Activated T-cell treated with anti-CD3 and anti-CD28 coated beads, Interleukin-2, amount 50 U/mL, for 4 hours (primary cell): Measurements from ENCODE around the gene ZNF491. TPM values are rescaled to one million over a fixed set of nuclear protein-coding genes. Genes with fewer than 3 reads are reported as not detected.
"Not testable (repeated sequence)": the region's sequence is repeated elsewhere in the genome, so short reads cannot be mapped to it uniquely, and the experiment has no call there.

Source experiments
- ATAC-seq, 2 donors: fragments of 200-7000 bp; cut with Tn5 transposase; one replicate each; pipeline ENCODE4 v1.10.0; 2021
- DNase-seq: peaks from one replicate; pipeline ENCODE4 v3.0.0-alpha.2; 2020
- H3K27me3 Mint-ChIP-seq: one replicate; pipeline ENCODE4 v1.8.0; 2021; ENCODE audit warnings: low read depth, mixed read lengths
- H3K36me3 Mint-ChIP-seq: one replicate; pipeline ENCODE4 v1.8.0; 2022; ENCODE audit warnings: mixed read lengths; ENCODE audit not compliant: insufficient read depth
- H3K4me1 Mint-ChIP-seq: one replicate; pipeline ENCODE4 v1.8.0; 2021; ENCODE audit warnings: low read depth, mixed read lengths
- H3K4me3 Mint-ChIP-seq: one replicate; pipeline ENCODE4 v1.8.0; 2021; ENCODE audit warnings: mild to moderate bottlenecking, moderate library complexity, mixed read lengths
- H3K9me3 Mint-ChIP-seq: one replicate; pipeline ENCODE4 v1.8.0; 2021; ENCODE audit warnings: mixed read lengths
- total RNA-seq, 3 donors: library from RNA; stranded (reverse); gene quantifications; one replicate each; pipeline ENCODE4 v1.2.1, GENCODE V29; 2021

ZNF491 gene
- total RNA-seq, 3 donors from 2014 or later = 0.13 to 0.33 (median 0.16) TPM

- ATAC-seq, DNase-seq, H3K4me1 Mint-ChIP-seq, H3K4me3 Mint-ChIP-seq, H3K27me3 Mint-ChIP-seq: not testable (repeated sequence)
- Mint-ChIP-seq H3K9me3 (peaks cover 47% of the 10 kb centered on the region), H3K36me3 (peaks cover 71% of the 10 kb centered on the region)
These were observed 30.9 kb downstream of the ZNF491 start for GRCh38 chr19:11828957-11829876.

- Mint-ChIP-seq H3K36me3 (peaks cover 56% of the 10 kb centered on the region), H3K4me3 (no peak overlapping the region), H3K27me3 (no peaks in the 10 kb centered on the region), H3K9me3 (peaks cover 41% of the 10 kb centered on the region), H3K4me1 (no peaks in the 10 kb centered on the region)
- DNase-seq = no peak
- ATAC-seq = no peak
These were observed 34.1 kb downstream of the ZNF491 start for GRCh38 chr19:11832253-11832912.

GRCh38 chr19:11833541-11833940, 35.2 kb downstream of the ZNF491 start:
- no peaks in the 10 kb centered on the region for H3K4me1 Mint-ChIP-seq
- DNase-seq = no peak

GRCh38 chr19:11835626-11836066, 37.3 kb downstream of the ZNF491 start:
- H3K4me1 Mint-ChIP-seq, H3K27me3 Mint-ChIP-seq, ATAC-seq, H3K4me3 Mint-ChIP-seq, DNase-seq: not testable (repeated sequence)
- Mint-ChIP-seq H3K36me3 (peaks cover 30% of the 10 kb centered on the region), H3K9me3 (peaks cover 21% of the 10 kb centered on the region)

More at GRCh38 chr19:11833541-11833940, 35.2 kb downstream of the ZNF491 start:
- Mint-ChIP-seq H3K9me3 (peaks cover 36% of the 10 kb centered on the region), H3K36me3 (peaks cover 45% of the 10 kb centered on the region), H3K27me3 (no peaks in the 10 kb centered on the region), H3K4me3 (no peak overlapping the region)
- ATAC-seq = no peak

GRCh38 chr19:11843722-11844121, 45.4 kb downstream of the ZNF491 start:
- Mint-ChIP-seq H3K27me3 (no peaks in the 10 kb centered on the region), H3K4me3 (no peak overlapping the region)
- ATAC-seq = no peak

GRCh38 chr19:11847615-11848014, 49.3 kb downstream of the ZNF491 start:
- Mint-ChIP-seq H3K4me3 (peak overlapping the region; percentile 87), H3K4me1 (peaks cover 25% of the 10 kb centered on the region)
- DNase-seq, ATAC-seq, H3K36me3 Mint-ChIP-seq, H3K9me3 Mint-ChIP-seq, H3K27me3 Mint-ChIP-seq: not testable (repeated sequence)

More at GRCh38 chr19:11843722-11844121, 45.4 kb downstream of the ZNF491 start:
- no peak for DNase-seq
- Mint-ChIP-seq H3K9me3 (peaks cover 3% of the 10 kb centered on the region), H3K36me3 (no peaks in the 10 kb centered on the region), H3K4me1 (peaks cover 8% of the 10 kb centered on the region)

- no peaks in the 10 kb centered on the region for H3K27me3 Mint-ChIP-seq
- DNase-seq (no peak), ATAC-seq (peak in 1 of 2 donors; percentile 6)
- peaks cover 8% of the 10 kb centered on the region for H3K36me3 Mint-ChIP-seq
- peaks cover 25% of the 10 kb centered on the region for H3K4me1 Mint-ChIP-seq
- peak overlapping the region; percentile 87 for H3K4me3 Mint-ChIP-seq
- H3K9me3 Mint-ChIP-seq = no peaks in the 10 kb centered on the region
These were observed 49.9 kb downstream of the ZNF491 start for GRCh38 chr19:11848200-11848593.

- no peaks in the 10 kb centered on the region for H3K9me3 Mint-ChIP-seq
These were observed 50.5 kb downstream of the ZNF491 start, which contains the start of gene ZNF439 for GRCh38 chr19:11848594-11849469. ZNF439 (plus strand) TSS chr19:11848726; CDS start chr19:11848868, 142 bp downstream.

GRCh38 chr19:11850289-11850688, 52.0 kb downstream of the ZNF491 start:
- H3K27me3 Mint-ChIP-seq, DNase-seq: not testable (repeated sequence)

More at GRCh38 chr19:11848594-11849469, 50.5 kb downstream of the ZNF491 start, which contains the start of gene ZNF439:
- DNase-seq (peak; percentile 74), ATAC-seq (peak; percentile 100)
- Mint-ChIP-seq H3K36me3 (peaks cover 11% of the 10 kb centered on the region), H3K27me3 (no peaks in the 10 kb centered on the region), H3K4me1 (peaks cover 25% of the 10 kb centered on the region), H3K4me3 (peak within 1 kb of the TSS; percentile 87)

GRCh38 chr19:11853358-11853757, 55.0 kb downstream of the ZNF491 start:
- H3K4me3 Mint-ChIP-seq = no peak overlapping the region
- H3K27me3 Mint-ChIP-seq = no peaks in the 10 kb centered on the region
- peaks cover 19% of the 10 kb centered on the region for H3K4me1 Mint-ChIP-seq
- DNase-seq = no peak
- peaks cover 36% of the 10 kb centered on the region for H3K36me3 Mint-ChIP-seq
- ATAC-seq = no peak
- peaks cover 26% of the 10 kb centered on the region for H3K9me3 Mint-ChIP-seq

More at GRCh38 chr19:11850289-11850688, 52.0 kb downstream of the ZNF491 start:
- Mint-ChIP-seq H3K36me3 (peaks cover 18% of the 10 kb centered on the region), H3K4me1 (peaks cover 25% of the 10 kb centered on the region)
- H3K9me3 Mint-ChIP-seq, ATAC-seq, H3K4me3 Mint-ChIP-seq: not testable (repeated sequence)

GRCh38 chr19:11856596-11857250, 58.4 kb downstream of the ZNF491 start:
- DNase-seq (no peak), ATAC-seq (no peak)
- Mint-ChIP-seq H3K9me3 (peaks cover 58% of the 10 kb centered on the region), H3K36me3 (peaks cover 45% of the 10 kb centered on the region), H3K4me3 (no peak overlapping the region), H3K27me3 (no peaks in the 10 kb centered on the region), H3K4me1 (peaks cover 2% of the 10 kb centered on the region)
